ENCODE results near the gene MIEF1. TPM values are rescaled to one million over a fixed set of nuclear protein-coding genes. Genes with fewer than 3 reads are reported as not detected.

The MIEF1 gene
- total and polyA plus RNA-seq, 4 donors = 7.1 to 28.9 (median 17.4) TPM

DNA sequence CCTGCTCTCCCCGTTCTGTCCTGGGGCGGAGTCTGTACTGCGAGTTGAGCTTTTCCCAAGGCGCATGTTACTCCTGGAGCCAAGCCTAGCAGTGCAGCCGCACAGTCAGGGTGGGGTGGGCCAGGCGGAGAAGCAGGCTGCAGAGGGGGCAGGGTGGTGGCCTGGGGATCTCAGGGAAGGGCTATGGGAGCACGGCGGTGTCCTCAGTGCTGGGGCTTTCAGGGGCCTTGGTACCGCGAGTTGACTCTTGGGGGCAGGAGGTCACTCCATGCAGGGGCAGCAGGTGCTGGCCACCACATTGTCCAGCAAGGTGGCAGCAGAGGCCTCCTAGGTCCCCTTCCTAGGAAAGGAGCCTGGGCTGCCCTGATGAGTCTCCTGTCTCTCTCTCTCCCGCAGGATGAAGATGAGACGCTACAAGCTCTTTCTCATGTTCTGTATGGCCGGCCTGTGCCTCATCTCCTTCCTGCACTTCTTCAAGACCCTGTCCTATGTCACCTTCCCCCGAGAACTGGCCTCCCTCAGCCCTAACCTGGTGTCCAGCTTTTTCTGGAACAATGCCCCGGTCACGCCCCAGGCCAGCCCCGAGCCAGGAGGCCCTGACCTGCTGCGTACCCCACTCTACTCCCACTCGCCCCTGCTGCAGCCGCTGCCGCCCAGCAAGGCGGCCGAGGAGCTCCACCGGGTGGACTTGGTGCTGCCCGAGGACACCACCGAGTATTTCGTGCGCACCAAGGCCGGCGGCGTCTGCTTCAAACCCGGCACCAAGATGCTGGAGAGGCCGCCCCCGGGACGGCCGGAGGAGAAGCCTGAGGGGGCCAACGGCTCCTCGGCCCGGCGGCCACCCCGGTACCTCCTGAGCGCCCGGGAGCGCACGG lies 14.9 kb upstream of the MIEF1 start:
- H3K4me1 ChIP-seq (ENCODE audit: control insufficient read depth in 5 of 5, insufficient read depth in 5 of 5, low read length in 5 of 5) = peaks cover 0 to 13% (median 0%) of the 10 kb centered on the region in 5 donors
- no peak for ATAC-seq (ENCODE audit: insufficient read depth, low FRiP score)
- TF ChIP-seq, protein P1, sequence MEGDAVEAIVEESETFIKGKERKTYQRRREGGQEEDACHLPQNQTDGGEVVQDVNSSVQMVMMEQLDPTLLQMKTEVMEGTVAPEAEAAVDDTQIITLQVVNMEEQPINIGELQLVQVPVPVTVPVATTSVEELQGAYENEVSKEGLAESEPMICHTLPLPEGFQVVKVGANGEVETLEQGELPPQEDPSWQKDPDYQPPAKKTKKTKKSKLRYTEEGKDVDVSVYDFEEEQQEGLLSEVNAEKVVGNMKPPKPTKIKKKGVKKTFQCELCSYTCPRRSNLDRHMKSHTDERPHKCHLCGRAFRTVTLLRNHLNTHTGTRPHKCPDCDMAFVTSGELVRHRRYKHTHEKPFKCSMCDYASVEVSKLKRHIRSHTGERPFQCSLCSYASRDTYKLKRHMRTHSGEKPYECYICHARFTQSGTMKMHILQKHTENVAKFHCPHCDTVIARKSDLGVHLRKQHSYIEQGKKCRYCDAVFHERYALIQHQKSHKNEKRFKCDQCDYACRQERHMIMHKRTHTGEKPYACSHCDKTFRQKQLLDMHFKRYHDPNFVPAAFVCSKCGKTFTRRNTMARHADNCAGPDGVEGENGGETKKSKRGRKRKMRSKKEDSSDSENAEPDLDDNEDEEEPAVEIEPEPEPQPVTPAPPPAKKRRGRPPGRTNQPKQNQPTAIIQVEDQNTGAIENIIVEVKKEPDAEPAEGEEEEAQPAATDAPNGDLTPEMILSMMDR (IDR thresholded peaks at IDR 0.05; ENCODE audit: control extremely low read depth, extremely low read depth) = no peak
- no peaks in the 10 kb centered on the region for H3K27me3 ChIP-seq (ENCODE audit: control insufficient read depth in 3 of 3, insufficient read depth in 3 of 3, low read length in 2 of 3)
- H3K4me3 ChIP-seq = no peak overlapping the region
- 90 to 93% methylated on average over 45 of the region's 45 CpGs for WGBS, 2 donors
- H3K9ac ChIP-seq (ENCODE audit: insufficient read depth in 1 of 2, low read length in 2 of 2) = no peak overlapping the region
- no peak for DNase-seq
- H3K27ac ChIP-seq (ENCODE audit: low read depth in 1 of 2, low read length in 1 of 2) = no peak overlapping the region
- H3K36me3 ChIP-seq (ENCODE audit: control insufficient read depth in 4 of 4, insufficient read depth in 4 of 4, low read length in 4 of 4) = peaks cover 0 to 8% (median under 1%) of the 10 kb centered on the region in 4 donors
- no peaks in the 10 kb centered on the region for H3K9me3 ChIP-seq (ENCODE audit: control insufficient read depth in 4 of 4, insufficient read depth in 3 of 4, low read length in 3 of 4)

DNA sequence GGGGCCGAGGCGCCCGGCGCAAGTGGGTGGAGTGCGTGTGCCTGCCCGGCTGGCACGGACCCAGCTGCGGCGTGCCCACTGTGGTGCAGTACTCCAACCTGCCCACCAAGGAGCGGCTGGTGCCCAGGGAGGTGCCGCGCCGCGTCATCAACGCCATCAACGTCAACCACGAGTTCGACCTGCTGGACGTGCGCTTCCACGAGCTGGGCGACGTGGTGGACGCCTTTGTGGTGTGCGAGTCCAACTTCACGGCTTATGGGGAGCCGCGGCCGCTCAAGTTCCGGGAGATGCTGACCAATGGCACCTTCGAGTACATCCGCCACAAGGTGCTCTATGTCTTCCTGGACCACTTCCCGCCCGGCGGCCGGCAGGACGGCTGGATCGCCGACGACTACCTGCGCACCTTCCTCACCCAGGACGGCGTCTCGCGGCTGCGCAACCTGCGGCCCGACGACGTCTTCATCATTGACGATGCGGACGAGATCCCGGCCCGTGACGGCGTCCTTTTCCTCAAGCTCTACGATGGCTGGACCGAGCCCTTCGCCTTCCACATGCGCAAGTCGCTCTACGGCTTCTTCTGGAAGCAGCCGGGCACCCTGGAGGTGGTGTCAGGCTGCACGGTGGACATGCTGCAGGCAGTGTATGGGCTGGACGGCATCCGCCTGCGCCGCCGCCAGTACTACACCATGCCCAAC lies 14.1 kb upstream of the MIEF1 start:
- ATAC-seq (ENCODE audit: insufficient read depth, low FRiP score) = no peak
- peaks cover 0 to 13% (median 0%) of the 10 kb centered on the region in 5 donors for H3K4me1 ChIP-seq (ENCODE audit: control insufficient read depth in 5 of 5, insufficient read depth in 5 of 5, low read length in 5 of 5)
- H3K9me3 ChIP-seq (ENCODE audit: control insufficient read depth in 4 of 4, insufficient read depth in 3 of 4, low read length in 3 of 4) = no peaks in the 10 kb centered on the region
- no peaks in the 10 kb centered on the region for H3K27me3 ChIP-seq (ENCODE audit: control insufficient read depth in 3 of 3, insufficient read depth in 3 of 3, low read length in 2 of 3)
- no peak overlapping the region for H3K4me3 ChIP-seq
- no peak for DNase-seq
- H3K36me3 ChIP-seq (ENCODE audit: control insufficient read depth in 4 of 4, insufficient read depth in 4 of 4, low read length in 4 of 4) = peaks cover 0 to 8% (median under 1%) of the 10 kb centered on the region in 4 donors
- 97% methylated on average over 68 to 70 of the region's 70 CpGs for WGBS, 2 donors
- H3K9ac ChIP-seq (ENCODE audit: insufficient read depth in 1 of 2, low read length in 2 of 2) = no peak overlapping the region
- TF ChIP-seq, protein P1 (IDR thresholded peaks at IDR 0.05; ENCODE audit: control extremely low read depth, extremely low read depth) = no peak
- H3K27ac ChIP-seq (ENCODE audit: low read depth in 1 of 2, low read length in 1 of 2) = no peak overlapping the region

DNA sequence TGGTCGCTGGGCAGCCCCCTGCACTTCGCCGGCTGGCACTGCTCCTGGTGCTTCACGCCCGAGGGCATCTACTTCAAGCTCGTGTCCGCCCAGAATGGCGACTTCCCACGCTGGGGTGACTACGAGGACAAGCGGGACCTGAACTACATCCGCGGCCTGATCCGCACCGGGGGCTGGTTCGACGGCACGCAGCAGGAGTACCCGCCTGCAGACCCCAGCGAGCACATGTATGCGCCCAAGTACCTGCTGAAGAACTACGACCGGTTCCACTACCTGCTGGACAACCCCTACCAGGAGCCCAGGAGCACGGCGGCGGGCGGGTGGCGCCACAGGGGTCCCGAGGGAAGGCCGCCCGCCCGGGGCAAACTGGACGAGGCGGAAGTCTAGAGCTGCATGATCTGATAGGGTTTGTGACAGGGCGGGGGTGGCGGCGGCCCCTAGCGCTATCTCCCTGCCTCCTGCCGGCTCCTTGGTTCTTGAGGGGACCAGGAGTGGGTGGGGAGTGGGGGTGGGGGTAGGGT lies 13.5 kb upstream of the MIEF1 start:
- Histone ChIP-seq H3K4me1 (ENCODE audit: control insufficient read depth in 5 of 5, insufficient read depth in 5 of 5, low read length in 5 of 5) (peaks cover 0 to 13% (median 0%) of the 10 kb centered on the region in 5 donors), H3K27ac (ENCODE audit: low read depth in 1 of 2, low read length in 1 of 2) (no peak overlapping the region), H3K4me3 (no peak overlapping the region), H3K9me3 (ENCODE audit: control insufficient read depth in 4 of 4, insufficient read depth in 3 of 4, low read length in 3 of 4) (no peaks in the 10 kb centered on the region), H3K27me3 (ENCODE audit: control insufficient read depth in 3 of 3, insufficient read depth in 3 of 3, low read length in 2 of 3) (no peaks in the 10 kb centered on the region), H3K9ac (ENCODE audit: insufficient read depth in 1 of 2, low read length in 2 of 2) (no peak overlapping the region), H3K36me3 (ENCODE audit: control insufficient read depth in 4 of 4, insufficient read depth in 4 of 4, low read length in 4 of 4) (peaks cover 0 to 8% (median under 1%) of the 10 kb centered on the region in 4 donors)
- ATAC-seq (ENCODE audit: insufficient read depth, low FRiP score) (no peak), DNase-seq (no peak)
- WGBS, 2 donors = 92 to 97% methylated on average over 38 to 39 of the region's 39 CpGs
- TF ChIP-seq, protein P1 (IDR thresholded peaks at IDR 0.05; ENCODE audit: control extremely low read depth, extremely low read depth) = no peak
